GM12873 (cell line): Measurements from ENCODE around the gene WDR4.

ENCODE experiments used
- CTCF ChIP-seq: IDR thresholded peaks from 2 replicates; pipeline ENCODE4 v1.5.1; 2012; ENCODE audit warnings: low read depth, mild to moderate bottlenecking, moderate library complexity, low read length, control low read depth; ENCODE audit not compliant: insufficient read depth; ENCODE audit errors: missing control alignments

Gene WDR4

GRCh38 chr21:42859891-42860230, 19.5 kb downstream of the WDR4 start:
- no peak for TF ChIP-seq CTCF

GRCh38 chr21:42858957-42859890, 20.1 kb downstream of the WDR4 start:
- no peak for TF ChIP-seq CTCF

GRCh38 chr21:42858185-42858847, 21.0 kb downstream of the WDR4 start:
- TF ChIP-seq CTCF: no peak

GRCh38 chr21:42857216-42857615, 22.1 kb downstream of the WDR4 start:
- no peak for TF ChIP-seq CTCF

GRCh38 chr21:42855937-42856335, 23.4 kb downstream of the WDR4 start:
- TF ChIP-seq CTCF: no peak

- TF ChIP-seq CTCF: no peak
These were observed 24.0 kb downstream of the WDR4 start for GRCh38 chr21:42855171-42855936.

- TF ChIP-seq CTCF: no peak
These were observed 24.9 kb downstream of the WDR4 start for GRCh38 chr21:42854246-42855010.
